ENCODE results near the gene CCDC88C.

Gene CCDC88C

GRCh38 chr14:91346838-91347173, 70.8 kb downstream of the CCDC88C start:
- H3K4me3 ChIP-seq (replicated peaks; ENCODE audit: low read depth, low read length), result no peak overlapping the region
- TF ChIP-seq CTCF (IDR thresholded peaks at IDR 0.05; ENCODE audit: low read depth, low read length, missing control alignments), result no peak
- no peak for DNase-seq (ENCODE audit: extremely low read depth, low read depth)

- no peak overlapping the region for H3K4me3 ChIP-seq (replicated peaks; ENCODE audit: low read depth, low read length)
- no peak for DNase-seq (ENCODE audit: extremely low read depth, low read depth)
- TF ChIP-seq CTCF (IDR thresholded peaks at IDR 0.05; ENCODE audit: low read depth, low read length, missing control alignments), result no peak
These were observed 73.5 kb downstream of the CCDC88C start for GRCh38 chr14:91344096-91344495.

- no peak for TF ChIP-seq CTCF (IDR thresholded peaks at IDR 0.05; ENCODE audit: low read depth, low read length, missing control alignments)
- DNase-seq (ENCODE audit: extremely low read depth, low read depth), result no peak
- no peak overlapping the region for H3K4me3 ChIP-seq (replicated peaks; ENCODE audit: low read depth, low read length)
These were observed 74.6 kb downstream of the CCDC88C start for GRCh38 chr14:91343051-91343450.

GRCh38 chr14:91342206-91342760, 75.3 kb downstream of the CCDC88C start:
- DNase-seq (ENCODE audit: extremely low read depth, low read depth), result no peak
- no peak overlapping the region for H3K4me3 ChIP-seq (replicated peaks; ENCODE audit: low read depth, low read length)
- no peak for TF ChIP-seq CTCF (IDR thresholded peaks at IDR 0.05; ENCODE audit: low read depth, low read length, missing control alignments)

- TF ChIP-seq CTCF (IDR thresholded peaks at IDR 0.05; ENCODE audit: low read depth, low read length, missing control alignments), result no peak
- DNase-seq (ENCODE audit: extremely low read depth, low read depth), result no peak
- no peak overlapping the region for H3K4me3 ChIP-seq (replicated peaks; ENCODE audit: low read depth, low read length)
These were observed 75.9 kb downstream of the CCDC88C start for GRCh38 chr14:91341751-91342154.

GRCh38 chr14:91341334-91341733, 76.3 kb downstream of the CCDC88C start:
- H3K4me3 ChIP-seq (replicated peaks; ENCODE audit: low read depth, low read length), result no peak overlapping the region
- no peak for DNase-seq (ENCODE audit: extremely low read depth, low read depth)
- TF ChIP-seq CTCF (IDR thresholded peaks at IDR 0.05; ENCODE audit: low read depth, low read length, missing control alignments), result no peak

GRCh38 chr14:91339671-91340369, 77.8 kb downstream of the CCDC88C start:
- no peak for DNase-seq (ENCODE audit: extremely low read depth, low read depth)
- TF ChIP-seq CTCF (IDR thresholded peaks at IDR 0.05; ENCODE audit: low read depth, low read length, missing control alignments), result no peak
- H3K4me3 ChIP-seq (replicated peaks; ENCODE audit: low read depth, low read length), result no peak overlapping the region
